Body of pancreas (tissue), 4 donors: Measurements from ENCODE around the gene ORMDL2.

Experiments used
- POLR2A ChIP-seq, 3 donors: fragments of 450-650 bp; IDR thresholded peaks; one replicate each; pipeline ENCODE4 v1.6.1; 2016; ENCODE audit warnings: antibody characterized with exemption in 3 of 3, mild to moderate bottlenecking in 2 of 3
- TF ChIP-seq, protein P1 (sequence below), 7 experiments: fragments of 450-650 bp in 4 of 7; fragments of 200-600 bp in 3 of 7; sonication (generic) in 3 of 7; IDR thresholded peaks; one replicate each; pipeline ENCODE4 v1.5.1; 2016 to 2019; ENCODE audit warnings: antibody characterized with exemption in 7 of 7

DNA sequence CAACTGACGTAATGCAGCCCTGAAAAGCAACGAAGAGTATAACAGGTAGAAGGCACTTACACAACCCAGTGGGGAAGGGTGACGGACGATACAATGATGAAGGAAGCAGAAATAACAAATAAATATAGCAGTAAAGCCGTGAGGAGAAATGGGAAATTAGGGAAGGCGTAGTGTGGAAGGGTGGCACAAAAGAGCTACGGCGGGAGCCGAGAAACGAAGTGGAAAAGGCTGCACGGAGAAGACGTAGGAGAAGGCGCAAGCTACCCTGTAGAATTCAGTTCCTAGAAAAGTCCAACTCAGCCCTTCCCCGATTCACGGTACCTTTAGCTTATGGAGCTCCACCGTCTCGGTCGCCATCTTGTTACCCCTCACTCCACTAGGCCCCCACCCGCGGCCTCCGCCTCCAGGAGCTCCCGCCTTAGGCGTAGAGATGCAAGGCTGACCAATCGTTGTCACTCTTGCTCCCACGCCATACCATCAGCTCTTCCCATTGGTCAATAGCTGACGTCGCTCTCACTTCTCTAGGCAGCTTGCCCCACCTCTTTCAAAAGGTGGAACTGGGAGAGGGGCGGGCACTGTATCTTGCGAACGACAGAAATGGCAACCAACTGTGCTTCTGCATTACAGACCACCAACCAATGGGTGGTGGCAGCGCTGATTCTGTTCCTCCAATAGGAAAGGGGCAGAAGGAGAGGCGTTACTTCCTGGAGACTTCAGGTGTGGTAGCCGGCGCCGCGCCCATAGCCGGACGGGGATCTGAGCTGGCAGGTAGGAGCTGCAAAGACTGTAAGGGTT is at the start of gene ORMDL2, which contains the start of gene SARNP:
- TF ChIP-seq, protein P1, sequence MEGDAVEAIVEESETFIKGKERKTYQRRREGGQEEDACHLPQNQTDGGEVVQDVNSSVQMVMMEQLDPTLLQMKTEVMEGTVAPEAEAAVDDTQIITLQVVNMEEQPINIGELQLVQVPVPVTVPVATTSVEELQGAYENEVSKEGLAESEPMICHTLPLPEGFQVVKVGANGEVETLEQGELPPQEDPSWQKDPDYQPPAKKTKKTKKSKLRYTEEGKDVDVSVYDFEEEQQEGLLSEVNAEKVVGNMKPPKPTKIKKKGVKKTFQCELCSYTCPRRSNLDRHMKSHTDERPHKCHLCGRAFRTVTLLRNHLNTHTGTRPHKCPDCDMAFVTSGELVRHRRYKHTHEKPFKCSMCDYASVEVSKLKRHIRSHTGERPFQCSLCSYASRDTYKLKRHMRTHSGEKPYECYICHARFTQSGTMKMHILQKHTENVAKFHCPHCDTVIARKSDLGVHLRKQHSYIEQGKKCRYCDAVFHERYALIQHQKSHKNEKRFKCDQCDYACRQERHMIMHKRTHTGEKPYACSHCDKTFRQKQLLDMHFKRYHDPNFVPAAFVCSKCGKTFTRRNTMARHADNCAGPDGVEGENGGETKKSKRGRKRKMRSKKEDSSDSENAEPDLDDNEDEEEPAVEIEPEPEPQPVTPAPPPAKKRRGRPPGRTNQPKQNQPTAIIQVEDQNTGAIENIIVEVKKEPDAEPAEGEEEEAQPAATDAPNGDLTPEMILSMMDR (IDR thresholded peaks at IDR 0.05) = peak in 1 of 7 experiments; percentile 4
- TF ChIP-seq POLR2A (IDR thresholded peaks at IDR 0.05) = peak; percentile 43 to 85 (median 84)
